Kidney (tissue), 14 donors: ENCODE data around the gene TBPL1. TPM values are rescaled to one million over a fixed set of nuclear protein-coding genes. Genes with fewer than 3 reads are reported as not detected.

Source experiments
- DNase-seq, 5 donors: peaks; one replicate each; pipeline ENCODE4 v3.0.0-alpha.2; 2013 to 2020
- FAIRE-seq: peaks from 2 replicates; lab custom pipeline; 2012; peaks lifted over from hg19 to GRCh38; lab: Jason Lieb, UNC
- H3K27ac ChIP-seq, 2 donors: one replicate each; pipeline ENCODE4 v1.7.0; 2013; ENCODE audit warnings: low read depth in 2 of 2, low read length in 2 of 2, inconsistent platforms in 1 of 2
- H3K27me3 ChIP-seq: one replicate; pipeline ENCODE4 v1.7.1; 2013; ENCODE audit warnings: low read length, inconsistent platforms; ENCODE audit not compliant: control insufficient read depth, insufficient read depth
- H3K36me3 ChIP-seq, 3 donors: one replicate each; pipeline versions ENCODE4 v1.7.0 to v1.7.1; 2013; ENCODE audit warnings: low read length in 3 of 3, control low read depth in 1 of 3, inconsistent platforms in 1 of 3; ENCODE audit not compliant: insufficient read depth in 3 of 3, control insufficient read depth in 2 of 3
- H3K4me1 ChIP-seq, 3 donors: one replicate each; pipeline versions ENCODE4 v1.7.0 to v1.7.1; 2013; ENCODE audit warnings: low read length in 3 of 3, inconsistent platforms in 1 of 3, low read depth in 1 of 3; ENCODE audit not compliant: control insufficient read depth in 2 of 3, insufficient read depth in 2 of 3
- H3K4me3 ChIP-seq, 3 donors: one replicate each; pipeline versions ENCODE4 v1.7.0 to v1.8.1; 2013; ENCODE audit warnings: low read length in 3 of 3, control low read depth in 1 of 3, inconsistent platforms in 1 of 3
- H3K9ac ChIP-seq, 3 donors: one replicate each; pipeline versions ENCODE4 v1.7.0 to v1.7.1; 2013; ENCODE audit warnings: low read length in 3 of 3, control low read depth in 1 of 3, inconsistent platforms in 1 of 3
- H3K9me3 ChIP-seq, 3 donors: one replicate each; pipeline versions ENCODE4 v1.7.0 to v1.7.1; 2013; ENCODE audit warnings: low read length in 3 of 3, control low read depth in 1 of 3, inconsistent platforms in 1 of 3; ENCODE audit not compliant: control insufficient read depth in 2 of 3, insufficient read depth in 1 of 3
- CTCF ChIP-seq: IDR thresholded peaks from 3 replicates; pipeline ENCODE4 v1.5.1; 2012; ENCODE audit warnings: mild to moderate bottlenecking, moderate library complexity, borderline replicate concordance; ENCODE audit not compliant: insufficient read depth; ENCODE audit errors: extremely low read depth
- intact Hi-C: fragments of 100-400 bp; cut with DNase I; formaldehyde crosslinking; loops from one replicate; pipeline ENCODE4 v1.11.1; 2022
- polyA plus RNA-seq: library from polyadenylated mRNA; stranded (reverse); fragments of 350-450 nt; fragmentation: Illumina TruSeq; extraction: RNeasy Lipid Tissue Mini Kit (QIAGEN cat#74804); gene quantifications from one replicate; pipeline ENCODE4 v1.2.3, GENCODE V29; 2014; ENCODE audit warnings: low read depth, low replicate concordance; ENCODE audit not compliant: insufficient read depth
- total RNA-seq: library from RNA; stranded (reverse); fragmentation: NEBNext Ultra II Directional; extraction: Animal tissue kit (Norgen Biotek cat#: 25700); gene quantifications from one replicate; pipeline ENCODE4 v1.2.1, GENCODE V29; 2021
- donor health status: control.
- donor health status: control.
- donor health status: control.
- donor health status: control.
- donor health status: control.
- donor health status: DM: yes; HTN: yes; CAD: no.
- donor health status: Normal renal cell carcinoma (clear cell type).

Gene TBPL1
- total and polyA plus RNA-seq, 2 donors from 2014 or later = 17.3 to 20.7 TPM

GRCh38 chr6:134000443-134000842, 47.4 kb downstream of the TBPL1 start:
- Histone ChIP-seq H3K4me1 (no peaks in the 10 kb centered on the region), H3K9ac (no peak overlapping the region), H3K27ac (no peak overlapping the region), H3K9me3 (no peaks in the 10 kb centered on the region), H3K36me3 (no peaks in the 10 kb centered on the region), H3K4me3 (no peak overlapping the region), H3K27me3 (no peaks in the 10 kb centered on the region)
- FAIRE-seq = no peak
- DNase-seq = no peak
- intact Hi-C loops = no loop called here
- no peak for TF ChIP-seq CTCF

- H3K9ac ChIP-seq = no peak overlapping the region
- H3K9me3 ChIP-seq = no peaks in the 10 kb centered on the region
- DNase-seq (no peak), FAIRE-seq (no peak)
- H3K27ac ChIP-seq = no peak overlapping the region
- H3K4me1 ChIP-seq = no peaks in the 10 kb centered on the region
- no peak for TF ChIP-seq CTCF
- intact Hi-C loops = no loop called here
- no peaks in the 10 kb centered on the region for H3K27me3 ChIP-seq
- H3K36me3 ChIP-seq = no peaks in the 10 kb centered on the region
- no peak overlapping the region for H3K4me3 ChIP-seq
Measured at GRCh38 chr6:134002821-134003220, 49.8 kb downstream of the TBPL1 start.

- no peaks in the 10 kb centered on the region for H3K27me3 ChIP-seq
- intact Hi-C loops = no loop called here
- no peak for TF ChIP-seq CTCF
- no peak overlapping the region for H3K27ac ChIP-seq
- no peak overlapping the region for H3K4me3 ChIP-seq
- H3K9ac ChIP-seq = no peak overlapping the region
- H3K36me3 ChIP-seq = no peaks in the 10 kb centered on the region
- DNase-seq (no peak), FAIRE-seq (no peak)
- no peaks in the 10 kb centered on the region for H3K9me3 ChIP-seq
- no peaks in the 10 kb centered on the region for H3K4me1 ChIP-seq
Measured at GRCh38 chr6:134003542-134003951, 50.5 kb downstream of the TBPL1 start.

GRCh38 chr6:134004714-134005113, 51.7 kb downstream of the TBPL1 start:
- Histone ChIP-seq H3K9ac (no peak overlapping the region), H3K4me1 (no peaks in the 10 kb centered on the region), H3K27me3 (no peaks in the 10 kb centered on the region), H3K4me3 (no peak overlapping the region), H3K36me3 (no peaks in the 10 kb centered on the region), H3K9me3 (no peaks in the 10 kb centered on the region), H3K27ac (no peak overlapping the region)
- intact Hi-C loops = no loop called here
- no peak for FAIRE-seq
- no peak for DNase-seq
- TF ChIP-seq CTCF = no peak
